Middle frontal gyrus (tissue), 1 donor: ENCODE results near the gene RAB30.
"Not testable (repeated sequence)": the region's sequence is repeated elsewhere in the genome, so short reads cannot be mapped to it uniquely, and the experiment has no call there.

Experiments
- DNase-seq: peaks from one replicate; pipeline ENCODE4 v3.0.0-alpha.2; 2015; ENCODE audit warnings: low spot score; ENCODE audit errors: extremely low spot score

RAB30 gene

GRCh38 chr11:83011333-83012167 lies 60.1 kb downstream of the RAB30 start:
- DNase-seq, result no peak

GRCh38 chr11:83009999-83010398 lies 61.7 kb downstream of the RAB30 start:
- no peak for DNase-seq

- not testable (repeated sequence) for DNase-seq
Measured at GRCh38 chr11:83009136-83009535, 62.6 kb downstream of the RAB30 start.

GRCh38 chr11:83008581-83008923 lies 63.1 kb downstream of the RAB30 start:
- no peak for DNase-seq

GRCh38 chr11:83007909-83008580 lies 63.7 kb downstream of the RAB30 start:
- no peak for DNase-seq

- DNase-seq, result no peak
Measured at GRCh38 chr11:83007477-83007876, 64.2 kb downstream of the RAB30 start.

- no peak for DNase-seq
Measured at GRCh38 chr11:83006877-83007330, 64.8 kb downstream of the RAB30 start.

GRCh38 chr11:83004746-83005556 lies 66.7 kb downstream of the RAB30 start:
- DNase-seq, result no peak

GRCh38 chr11:83002522-83002921 lies 69.2 kb downstream of the RAB30 start:
- DNase-seq, result no peak

- DNase-seq, result no peak
Measured at GRCh38 chr11:83002053-83002452, 69.6 kb downstream of the RAB30 start.

GRCh38 chr11:83000381-83000780 lies 71.3 kb downstream of the RAB30 start:
- DNase-seq, result no peak

GRCh38 chr11:82999232-82999631 lies 72.5 kb downstream of the RAB30 start:
- DNase-seq, result no peak

- DNase-seq, result no peak
Measured at GRCh38 chr11:82998697-82999096, 73.0 kb downstream of the RAB30 start.

GRCh38 chr11:82996966-82997606 lies 74.6 kb downstream of the RAB30 start:
- no peak for DNase-seq

- no peak for DNase-seq
Measured at GRCh38 chr11:82995754-82996398, 75.8 kb downstream of the RAB30 start.

- DNase-seq, result no peak
Measured at GRCh38 chr11:82995235-82995634, 76.5 kb downstream of the RAB30 start.

GRCh38 chr11:82994604-82995230 lies 77.0 kb downstream of the RAB30 start:
- DNase-seq, result no peak

GRCh38 chr11:82992223-82992622 lies 79.5 kb downstream of the RAB30 start:
- no peak for DNase-seq

- DNase-seq, result no peak
Measured at GRCh38 chr11:82989628-82990404, 81.9 kb downstream of the RAB30 start.
